ENCODE results near the gene GZF1.

The GZF1 gene

GRCh38 chr20:23361476-23362391 lies at the start of gene GZF1:
Gene GZF1, plus strand, starts transcription at chr20:23362182. Its CDS starts 2,202 bp downstream, at chr20:23364384.
- FAIRE-seq: no peak

GRCh38 chr20:23313271-23313670 lies 48.7 kb upstream of the GZF1 start:
- FAIRE-seq: no peak

- no peak for FAIRE-seq
Measured at GRCh38 chr20:23314699-23315098, 47.3 kb upstream of the GZF1 start.

- no peak for FAIRE-seq
Measured at GRCh38 chr20:23315099-23315498, 46.9 kb upstream of the GZF1 start.

- FAIRE-seq: no peak
Measured at GRCh38 chr20:23316626-23317025, 45.4 kb upstream of the GZF1 start.

GRCh38 chr20:23317081-23317480 lies 44.9 kb upstream of the GZF1 start:
- no peak for FAIRE-seq

- no peak for FAIRE-seq
Measured at GRCh38 chr20:23318347-23318746, 43.6 kb upstream of the GZF1 start.

- FAIRE-seq: no peak
Measured at GRCh38 chr20:23320317-23320716, 41.7 kb upstream of the GZF1 start.

GRCh38 chr20:23325107-23325506 lies 36.9 kb upstream of the GZF1 start:
- FAIRE-seq: no peak

- no peak for FAIRE-seq
Measured at GRCh38 chr20:23326774-23327173, 35.2 kb upstream of the GZF1 start.

GRCh38 chr20:23327617-23328333 lies 34.2 kb upstream of the GZF1 start:
- FAIRE-seq: no peak

- no peak for FAIRE-seq
Measured at GRCh38 chr20:23331450-23332350, 30.3 kb upstream of the GZF1 start.

GRCh38 chr20:23332467-23332866 lies 29.5 kb upstream of the GZF1 start:
- FAIRE-seq: no peak

- FAIRE-seq: no peak
Measured at GRCh38 chr20:23334111-23334510, 27.9 kb upstream of the GZF1 start.

- FAIRE-seq: no peak
Measured at GRCh38 chr20:23335521-23335920, 26.5 kb upstream of the GZF1 start.

- no peak for FAIRE-seq
Measured at GRCh38 chr20:23336476-23336875, 25.5 kb upstream of the GZF1 start.

GRCh38 chr20:23337312-23337711 lies 24.7 kb upstream of the GZF1 start:
- FAIRE-seq: no peak

- FAIRE-seq: no peak
Measured at GRCh38 chr20:23339986-23340385, 22.0 kb upstream of the GZF1 start.

- no peak for FAIRE-seq
Measured at GRCh38 chr20:23340524-23340923, 21.5 kb upstream of the GZF1 start.

GRCh38 chr20:23341073-23341472 lies 20.9 kb upstream of the GZF1 start:
- no peak for FAIRE-seq

GRCh38 chr20:23343590-23343989 lies 18.4 kb upstream of the GZF1 start:
- FAIRE-seq: no peak

- no peak for FAIRE-seq
Measured at GRCh38 chr20:23344336-23344735, 17.6 kb upstream of the GZF1 start.

- no peak for FAIRE-seq
Measured at GRCh38 chr20:23346002-23346401, 16.0 kb upstream of the GZF1 start.
